Endothelial cell of umbilical vein (primary cell): ENCODE results near the gene LONRF2. TPM values are rescaled to one million over a fixed set of nuclear protein-coding genes. Genes with fewer than 3 reads are reported as not detected.
A peak's percentile ranks its signal among the peaks of the same experiment; 100 is the strongest.

Experiments used
- BruUV-seq: library from RNA; stranded (reverse); fragments of 400-500 nt; replicated peaks from 2 replicates; lab custom pipeline; 2021; lab: Mats Ljungman, UMichigan
- CTCF ChIA-PET: fragments of 300-600, 350-600 bp; sonication (Branson Sonifier 250); formaldehyde crosslinking; loops from one replicate; lab custom pipeline; 2021; ENCODE audit warnings: antibody characterized with exemption, inconsistent platforms; lab: Charles Lee
- POLR2A ChIA-PET: fragments of 300-600, 350-600 bp; sonication (Branson Sonifier 250); formaldehyde crosslinking; loops from one replicate; lab custom pipeline; 2021; ENCODE audit warnings: antibody characterized with exemption, inconsistent platforms; lab: Charles Lee
- DNase-seq: peaks from one replicate; pipeline ENCODE4 v3.0.0-alpha.2; 2011; ENCODE audit warnings: low read depth, low spot score
- FAIRE-seq: peaks from 2 replicates; lab custom pipeline; 2011; peaks lifted over from hg19 to GRCh38; lab: Jason Lieb, UNC
- H2AFZ ChIP-seq: 2 replicates; pipeline ENCODE4 v1.6.0; 2012; ENCODE audit warnings: low read depth, low read length, control low read depth, inconsistent platforms
- H3K27ac ChIP-seq: 2 replicates; pipeline ENCODE4 v1.5.1; 2011; ENCODE audit warnings: low read depth, mild to moderate bottlenecking, control low read depth, low read length, moderate library complexity; ENCODE audit not compliant: insufficient read depth
- H3K27me3 ChIP-seq, 2 experiments: 2 replicates each; pipeline versions ENCODE4 v1.6.0 to v1.6.1; 2011; ENCODE audit warnings: low read length in 2 of 2, mixed read lengths in 1 of 2; ENCODE audit not compliant: control insufficient read depth in 2 of 2, insufficient read depth in 2 of 2
- H3K36me3 ChIP-seq, 2 experiments: 2 replicates in 1 of 2; 3 replicates in 1 of 2; pipeline ENCODE4 v1.5.1; 2011; ENCODE audit warnings: low read length in 2 of 2, mild to moderate bottlenecking in 1 of 2, moderate library complexity in 1 of 2; ENCODE audit not compliant: control insufficient read depth in 2 of 2, insufficient read depth in 2 of 2; ENCODE audit errors: extremely low read depth in 1 of 2
- H3K4me1 ChIP-seq: 3 replicates; pipeline ENCODE4 v1.5.1; 2011; ENCODE audit warnings: mild to moderate bottlenecking, low read length; ENCODE audit not compliant: control insufficient read depth, insufficient read depth; ENCODE audit errors: extremely low read depth
- H3K4me2 ChIP-seq: 2 replicates; pipeline ENCODE4 v1.6.1; 2011; ENCODE audit warnings: low read length, control low read depth, mixed read lengths; ENCODE audit not compliant: insufficient read depth
- H3K4me3 ChIP-seq, 3 experiments: fragments of 200-600 bp in 1 of 3; sonication (generic), shearing (Covaris generic) in 1 of 3; replicated peaks in 1 of 3; 2 replicates each; pipeline ENCODE4 v1.5.1; 2011 to 2016; ENCODE audit warnings: control low read depth in 3 of 3, low read length in 3 of 3, mild to moderate bottlenecking in 2 of 3, inconsistent platforms in 1 of 3, low read depth in 1 of 3, moderate library complexity in 1 of 3; ENCODE audit not compliant: insufficient read depth in 1 of 3
- H3K79me2 ChIP-seq: 2 replicates; pipeline ENCODE4 v1.6.0; 2012; ENCODE audit warnings: low read length, inconsistent platforms; ENCODE audit not compliant: control insufficient read depth, insufficient read depth
- H3K9ac ChIP-seq: replicated peaks from 2 replicates; pipeline ENCODE3; 2011; ENCODE audit warnings: low read length, control low read depth; ENCODE audit not compliant: insufficient read depth; ENCODE audit errors: extremely low read depth
- H3K9me1 ChIP-seq: replicated peaks from 3 replicates; pipeline ENCODE4 v1.6.0; 2011; ENCODE audit warnings: mild to moderate bottlenecking, low read length; ENCODE audit not compliant: control insufficient read depth, insufficient read depth; ENCODE audit errors: extremely low read depth
- H3K9me3 ChIP-seq: replicated peaks from 2 replicates; pipeline ENCODE4 v1.5.1; 2012; ENCODE audit warnings: low read length, inconsistent platforms; ENCODE audit not compliant: control insufficient read depth, insufficient read depth
- H4K20me1 ChIP-seq: replicated peaks from 2 replicates; pipeline ENCODE3; 2011; ENCODE audit warnings: mild to moderate bottlenecking, low read length; ENCODE audit not compliant: control insufficient read depth, insufficient read depth; ENCODE audit errors: extremely low read depth
- CTCF ChIP-seq, 2 donors: IDR thresholded peaks; 1 replicate in 1 of 2; 2 replicates in 1 of 2; pipeline ENCODE4 v1.5.1; 2011; ENCODE audit warnings: low read length in 2 of 2, mild to moderate bottlenecking in 2 of 2, moderate library complexity in 2 of 2, control low read depth in 1 of 2, inconsistent platforms in 1 of 2, low read depth in 1 of 2; ENCODE audit not compliant: insufficient read depth in 1 of 2; ENCODE audit errors: extremely low read depth in 1 of 2
- EZH2 ChIP-seq: IDR thresholded peaks from 2 replicates; pipeline ENCODE4 v1.6.1; 2012; ENCODE audit warnings: borderline replicate concordance, low read depth, mild to moderate bottlenecking, moderate library complexity, low read length, inconsistent platforms; ENCODE audit not compliant: severe bottlenecking
- FOS ChIP-seq: IDR thresholded peaks from 2 replicates; pipeline ENCODE4 v1.6.1; 2011; ENCODE audit warnings: mild to moderate bottlenecking, low read length, moderate library complexity, borderline replicate concordance; ENCODE audit not compliant: insufficient read depth
- GATA2 ChIP-seq: IDR thresholded peaks from 2 replicates; pipeline ENCODE4 v1.7.0; 2011; ENCODE audit warnings: low read depth, mild to moderate bottlenecking, moderate library complexity, mixed read lengths, low read length; ENCODE audit not compliant: insufficient read length, insufficient read depth
- JUN ChIP-seq: IDR thresholded peaks from 2 replicates; pipeline ENCODE4 v1.6.1; 2011; ENCODE audit warnings: borderline replicate concordance, low read depth; ENCODE audit not compliant: insufficient read length, insufficient read depth
- MAX ChIP-seq: IDR thresholded peaks from 2 replicates; pipeline ENCODE4 v1.6.1; 2011; ENCODE audit not compliant: insufficient read depth, insufficient read length
- MYC ChIP-seq: IDR thresholded peaks from one replicate; pipeline ENCODE4 v1.6.1; 2011; ENCODE audit warnings: mild to moderate bottlenecking, low read depth, low read length
- POLR2A ChIP-seq: IDR thresholded peaks from 2 replicates; pipeline ENCODE4 v1.6.1; 2012; ENCODE audit warnings: low read depth, mild to moderate bottlenecking, control low read depth, low read length
- POLR2AphosphoS5 ChIP-seq: IDR thresholded peaks from 2 replicates; pipeline ENCODE4 v1.6.1; 2012; ENCODE audit warnings: low read depth, mild to moderate bottlenecking, control low read depth, low read length, moderate library complexity; ENCODE audit not compliant: insufficient read depth
- dilution Hi-C: fragments of 300-500 bp; cut with MboI; formaldehyde crosslinking; loops from one replicate; pipeline ENCODE4 v1.15.0; 2019; ENCODE audit warnings: low sequenced_read_pairs; ENCODE audit not compliant: extremely low pct_ligation_motif_present
- intact Hi-C: fragments of 100-400 bp; cut with micrococcal nuclease; formaldehyde crosslinking; loops from one replicate; pipeline ENCODE4 v1.10.0; 2022
- polyA plus RNA-seq, 4 experiments: library from polyadenylated mRNA; depleted of rRNA in 3 of 4; stranded (reverse) in 3 of 4; unstranded in 1 of 4; fragments of >200 nt; gene quantifications; 2 replicates each; pipeline versions ENCODE4 v1.2.1 to v1.2.3, GENCODE V29; 2011 to 2012; ENCODE audit warnings: missing spikeins in 1 of 4
- total RNA-seq: library from RNA; stranded (reverse); gene quantifications from 2 replicates; pipeline ENCODE4 v1.2.3, GENCODE V29; 2021

LONRF2 gene
- total and polyA plus RNA-seq, 2 donors (not counting 3 experiments of a cell fraction or from before 2014, with no cell fraction given): 0.03 TPM; not detected in 1

GRCh38 chr2:100285691-100286090, 36.6 kb downstream of the LONRF2 start:
- H3K27ac ChIP-seq: peak overlapping the region; percentile 22
- H3K9me1 ChIP-seq: no peaks in the 10 kb centered on the region
- H3K4me2 ChIP-seq: peak overlapping the region; percentile 7
- no peak overlapping the region for H3K9ac ChIP-seq
- POLR2A ChIA-PET: no interaction called here
- H3K79me2 ChIP-seq: no peaks in the 10 kb centered on the region
- no peaks in the 10 kb centered on the region for H3K9me3 ChIP-seq
- peaks cover 14% of the 10 kb centered on the region for H3K4me1 ChIP-seq
- peak; percentile 94 for FAIRE-seq
- intact Hi-C loops: loop anchor here (2.0 kb wide), 1 partner anchor 23 kb away; no protein-coding TSS in a partner anchor
- no peaks in the 10 kb centered on the region for H4K20me1 ChIP-seq
- DNase-seq: peak; percentile 85
- BruUV-seq: no TSS peak
- dilution Hi-C loops: no loop called here
- H3K36me3 ChIP-seq: no peaks in the 10 kb centered on the region
- TF ChIP-seq GATA2 (no peak), POLR2AphosphoS5 (no peak), FOS (peak; percentile 73), MYC (no peak), MAX (no peak), JUN (peak; percentile 92), EZH2 (no peak), CTCF (IDR thresholded peaks at IDR 0.05; ENCODE audit: extremely low read depth in 1 of 2, insufficient read depth in 1 of 2, low read depth in 1 of 2, low read length in 2 of 2) (no peak), POLR2A (no peak)
- peaks cover 3 to 16% of the 10 kb centered on the region in 2 experiments for H3K27me3 ChIP-seq
- peak overlapping the region; percentile 22 for H2AFZ ChIP-seq
- no peak overlapping the region for H3K4me3 ChIP-seq
- CTCF ChIA-PET: interaction anchor here (1.0 to 6.2 kb wide), 6 partner anchors 10 to 277 kb away, joined by 3 to 52 read pairs (median 4); partner anchors contain the start of gene PDCL3
